Measurements from ENCODE around the gene COX6A2.

COX6A2 gene

GRCh38 chr16:31458844-31459686, 30.9 kb upstream of the COX6A2 start, which contains the start of gene ARMC5:
TSS of gene ARMC5 (plus strand) at chr16:31459501. CDS start at chr16:31459525, 24 bp downstream.
- peak; percentile 62 for TF ChIP-seq CTCF (IDR thresholded peaks at IDR 0.05; ENCODE audit: low read depth, low read length)
- DNase-seq (ENCODE audit: low read depth, low spot score) = peak; percentile 99
- H3K4me3 ChIP-seq (ENCODE audit: low read depth, low read length) = peak within 1 kb of the TSS; percentile 62
- in situ Hi-C loops (cut with HindIII; ENCODE audit: low sequenced_read_pairs) = loop anchor here (25.0 kb wide), 1 partner anchor 272 kb away; the partner anchor contains the start of gene FUS

GRCh38 chr16:31458073-31458843, 30.1 kb upstream of the COX6A2 start:
- DNase-seq (ENCODE audit: low read depth, low spot score) = peak; percentile 51
- in situ Hi-C loops (cut with HindIII; ENCODE audit: low sequenced_read_pairs) = loop anchor here (25.0 kb wide), 1 partner anchor 271 kb away; the partner anchor contains the start of gene FUS
- H3K4me3 ChIP-seq (ENCODE audit: low read depth, low read length) = peak overlapping the region; percentile 62
- no peak for TF ChIP-seq CTCF (IDR thresholded peaks at IDR 0.05; ENCODE audit: low read depth, low read length)

- in situ Hi-C loops (cut with HindIII; ENCODE audit: low sequenced_read_pairs) = loop anchor here (25.0 kb wide), 1 partner anchor 270 kb away; the partner anchor contains the start of gene FUS
- TF ChIP-seq CTCF (IDR thresholded peaks at IDR 0.05; ENCODE audit: low read depth, low read length) = no peak
- no peak overlapping the region for H3K4me3 ChIP-seq (ENCODE audit: low read depth, low read length)
- DNase-seq (ENCODE audit: low read depth, low spot score) = no peak
These were observed 28.8 kb upstream of the COX6A2 start for GRCh38 chr16:31456988-31457360.

- peak; percentile 31 for TF ChIP-seq CTCF (IDR thresholded peaks at IDR 0.05; ENCODE audit: low read depth, low read length)
- no peak for DNase-seq (ENCODE audit: low read depth, low spot score)
- in situ Hi-C loops (cut with HindIII; ENCODE audit: low sequenced_read_pairs) = loop anchor here (25.0 kb wide), 1 partner anchor 268 kb away; the partner anchor contains the start of gene FUS
- H3K4me3 ChIP-seq (ENCODE audit: low read depth, low read length) = no peak overlapping the region
These were observed 27.6 kb upstream of the COX6A2 start for GRCh38 chr16:31455601-31456314.

GRCh38 chr16:31453255-31454204, 25.4 kb upstream of the COX6A2 start:
- H3K4me3 ChIP-seq (ENCODE audit: low read depth, low read length) = no peak overlapping the region
- peak; percentile 26 for DNase-seq (ENCODE audit: low read depth, low spot score)
- no peak for TF ChIP-seq CTCF (IDR thresholded peaks at IDR 0.05; ENCODE audit: low read depth, low read length)
- in situ Hi-C loops (cut with HindIII; ENCODE audit: low sequenced_read_pairs) = loop anchor here (25.0 kb wide), 1 partner anchor 266 kb away; the partner anchor contains the start of gene FUS

Measured in astrocyte of the spinal cord (primary cell).